Endodermal cell (in vitro differentiated cells): ENCODE measurements around the gene TAC3. TPM values are rescaled to one million over a fixed set of nuclear protein-coding genes. Genes with fewer than 3 reads are reported as not detected.
A peak's percentile ranks its signal among the peaks of the same experiment; 100 is the strongest.

ENCODE experiments used
- DNase-seq: peaks from one replicate; pipeline ENCODE4 v3.0.0-alpha.2; 2017
- H3K27ac ChIP-seq: 2 replicates; pipeline ENCODE4 v1.5.1; 2013; ENCODE audit warnings: mild to moderate bottlenecking, low read depth, low read length, moderate library complexity
- H3K27me3 ChIP-seq: 2 replicates; pipeline ENCODE4 v1.6.1; 2013; ENCODE audit warnings: mild to moderate bottlenecking, low read length, moderate library complexity; ENCODE audit not compliant: insufficient read depth, control insufficient read depth, poor library complexity, severe bottlenecking
- H3K36me3 ChIP-seq: 2 replicates; pipeline ENCODE4 v1.7.0; 2013; ENCODE audit warnings: mild to moderate bottlenecking, low read length, moderate library complexity; ENCODE audit not compliant: control insufficient read depth, insufficient read depth
- H3K4me1 ChIP-seq: one replicate; pipeline ENCODE4 v1.7.0; 2013; ENCODE audit warnings: low read length; ENCODE audit not compliant: control insufficient read depth, insufficient read depth
- H3K4me3 ChIP-seq: 2 replicates; pipeline ENCODE4 v1.5.1; 2013; ENCODE audit warnings: mild to moderate bottlenecking, low read length, moderate library complexity
- H3K9ac ChIP-seq: 2 replicates; pipeline ENCODE4 v1.6.1; 2013; ENCODE audit warnings: mild to moderate bottlenecking, low read length, moderate library complexity; ENCODE audit not compliant: poor library complexity, severe bottlenecking; ENCODE audit errors: extremely low read depth
- H3K9me3 ChIP-seq: 2 replicates; pipeline ENCODE4 v1.6.1; 2013; ENCODE audit warnings: mild to moderate bottlenecking, low read length, moderate library complexity; ENCODE audit not compliant: control insufficient read depth
- H3K27ac Mint-ChIP-seq: 2 replicates; pipeline ENCODE4 v1.8.0; 2020; ENCODE audit warnings: mixed read lengths
- H3K27me3 Mint-ChIP-seq: 2 replicates; pipeline ENCODE4 v1.8.0; 2021; ENCODE audit warnings: mild to moderate bottlenecking, mixed read lengths; ENCODE audit not compliant: insufficient read depth
- H3K36me3 Mint-ChIP-seq: 2 replicates; pipeline ENCODE4 v1.8.0; 2020; ENCODE audit warnings: low read depth, mixed read lengths
- H3K4me1 Mint-ChIP-seq: 2 replicates; pipeline ENCODE4 v1.8.0; 2020; ENCODE audit warnings: mixed read lengths
- H3K4me3 Mint-ChIP-seq: 2 replicates; pipeline ENCODE4 v1.8.0; 2020; ENCODE audit warnings: mild to moderate bottlenecking, moderate library complexity, mixed read lengths
- H3K9me3 Mint-ChIP-seq: 2 replicates; pipeline ENCODE4 v1.8.0; 2020; ENCODE audit warnings: mild to moderate bottlenecking, mixed read lengths
- WGBS, 2 experiments: methylation state at CpG; one replicate each; pipeline versions ENCODE4 v1.1.5 to v1.1.7; 2013; ENCODE audit warnings: missing lambda C conversion rate in 2 of 2, mixed read lengths in 1 of 2; ENCODE audit not compliant: insufficient coverage in 1 of 2, insufficient read length in 1 of 2; 5-methylcytosine and 5-hydroxymethylcytosine counted together
- total RNA-seq, 2 donors: library from RNA; stranded (reverse); fragmentation: NEBNext Ultra II Directional in 1 of 2; extraction: Animal tissue kit (Norgen Biotek cat#: 25700) in 1 of 2; gene quantifications; 2 replicates in 1 of 2; 3 replicates in 1 of 2; pipeline ENCODE4 v1.2.1, GENCODE V29; 2021
- TF ChIP-seq, protein P1 (sequence below): fragments of 200-600 bp; sonication (generic); conservative IDR thresholded peaks from 2 replicates; pipeline ENCODE4 v1.5.0; 2021; ENCODE audit warnings: antibody characterized with exemption, mild to moderate bottlenecking

The TAC3 gene
- total RNA-seq, 2 donors from 2014 or later = 1.8 to 5.4 TPM

GRCh38 chr12:57012600-57013465 lies 3.5 kb downstream of the TAC3 start:
- Histone ChIP-seq H3K36me3 (no peaks in the 10 kb centered on the region), H3K4me3 (no peak overlapping the region), H3K9ac (no peak overlapping the region), H3K9me3 (no peaks in the 10 kb centered on the region), H3K27me3 (peaks cover 12% of the 10 kb centered on the region), H3K27ac (no peak overlapping the region), H3K4me1 (no peaks in the 10 kb centered on the region)
- Mint-ChIP-seq H3K9me3 (no peaks in the 10 kb centered on the region), H3K27me3 (peaks cover 6% of the 10 kb centered on the region), H3K4me3 (no peak overlapping the region), H3K4me1 (peaks cover 16% of the 10 kb centered on the region), H3K36me3 (no peaks in the 10 kb centered on the region), H3K27ac (no peak overlapping the region)
- peak; percentile 77 for DNase-seq
- WGBS, 2 experiments = 78 to 83% methylated on average over 3 to 6 of the region's 7 CpGs
- TF ChIP-seq, protein P1, sequence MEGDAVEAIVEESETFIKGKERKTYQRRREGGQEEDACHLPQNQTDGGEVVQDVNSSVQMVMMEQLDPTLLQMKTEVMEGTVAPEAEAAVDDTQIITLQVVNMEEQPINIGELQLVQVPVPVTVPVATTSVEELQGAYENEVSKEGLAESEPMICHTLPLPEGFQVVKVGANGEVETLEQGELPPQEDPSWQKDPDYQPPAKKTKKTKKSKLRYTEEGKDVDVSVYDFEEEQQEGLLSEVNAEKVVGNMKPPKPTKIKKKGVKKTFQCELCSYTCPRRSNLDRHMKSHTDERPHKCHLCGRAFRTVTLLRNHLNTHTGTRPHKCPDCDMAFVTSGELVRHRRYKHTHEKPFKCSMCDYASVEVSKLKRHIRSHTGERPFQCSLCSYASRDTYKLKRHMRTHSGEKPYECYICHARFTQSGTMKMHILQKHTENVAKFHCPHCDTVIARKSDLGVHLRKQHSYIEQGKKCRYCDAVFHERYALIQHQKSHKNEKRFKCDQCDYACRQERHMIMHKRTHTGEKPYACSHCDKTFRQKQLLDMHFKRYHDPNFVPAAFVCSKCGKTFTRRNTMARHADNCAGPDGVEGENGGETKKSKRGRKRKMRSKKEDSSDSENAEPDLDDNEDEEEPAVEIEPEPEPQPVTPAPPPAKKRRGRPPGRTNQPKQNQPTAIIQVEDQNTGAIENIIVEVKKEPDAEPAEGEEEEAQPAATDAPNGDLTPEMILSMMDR = peak; percentile 67

- H3K27me3 ChIP-seq = peaks cover 12% of the 10 kb centered on the region
- DNase-seq = no peak
- no peaks in the 10 kb centered on the region for H3K4me1 ChIP-seq
- no peak overlapping the region for H3K4me3 ChIP-seq
- H3K27ac Mint-ChIP-seq = no peak overlapping the region
- no peak overlapping the region for H3K9ac ChIP-seq
- H3K9me3 ChIP-seq = no peaks in the 10 kb centered on the region
- H3K4me1 Mint-ChIP-seq = peaks cover 17% of the 10 kb centered on the region
- no peaks in the 10 kb centered on the region for H3K36me3 ChIP-seq
- TF ChIP-seq, protein P1 = no peak
- no peaks in the 10 kb centered on the region for H3K9me3 Mint-ChIP-seq
- H3K27me3 Mint-ChIP-seq = peaks cover 6% of the 10 kb centered on the region
- H3K27ac ChIP-seq = no peak overlapping the region
- WGBS, 2 experiments = 77 to 84% methylated on average over 6 to 12 of the region's 12 CpGs
- no peak overlapping the region for H3K4me3 Mint-ChIP-seq
- H3K36me3 Mint-ChIP-seq = no peaks in the 10 kb centered on the region
These were observed 4.6 kb downstream of the TAC3 start for GRCh38 chr12:57011438-57012424.

- Histone ChIP-seq H3K27me3 (peaks cover 12% of the 10 kb centered on the region), H3K9ac (no peak overlapping the region), H3K9me3 (no peaks in the 10 kb centered on the region), H3K4me1 (no peaks in the 10 kb centered on the region), H3K36me3 (no peaks in the 10 kb centered on the region), H3K27ac (no peak overlapping the region), H3K4me3 (no peak overlapping the region)
- H3K36me3 Mint-ChIP-seq = no peaks in the 10 kb centered on the region
- WGBS, 2 experiments = 78 to 85% methylated on average over 4 of the region's 4 CpGs
- H3K27me3 Mint-ChIP-seq = peaks cover 6% of the 10 kb centered on the region
- no peak overlapping the region for H3K27ac Mint-ChIP-seq
- peaks cover 12% of the 10 kb centered on the region for H3K4me1 Mint-ChIP-seq
- no peaks in the 10 kb centered on the region for H3K9me3 Mint-ChIP-seq
- DNase-seq = no peak
- TF ChIP-seq, protein P1 = no peak
- H3K4me3 Mint-ChIP-seq = no peak overlapping the region
These were observed 5.6 kb downstream of the TAC3 start for GRCh38 chr12:57010627-57011247.
